ENCODE results near the gene TEX12.

TEX12 gene, protein sequence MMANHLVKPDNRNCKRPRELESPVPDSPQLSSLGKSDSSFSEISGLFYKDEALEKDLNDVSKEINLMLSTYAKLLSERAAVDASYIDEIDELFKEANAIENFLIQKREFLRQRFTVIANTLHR

DNA sequence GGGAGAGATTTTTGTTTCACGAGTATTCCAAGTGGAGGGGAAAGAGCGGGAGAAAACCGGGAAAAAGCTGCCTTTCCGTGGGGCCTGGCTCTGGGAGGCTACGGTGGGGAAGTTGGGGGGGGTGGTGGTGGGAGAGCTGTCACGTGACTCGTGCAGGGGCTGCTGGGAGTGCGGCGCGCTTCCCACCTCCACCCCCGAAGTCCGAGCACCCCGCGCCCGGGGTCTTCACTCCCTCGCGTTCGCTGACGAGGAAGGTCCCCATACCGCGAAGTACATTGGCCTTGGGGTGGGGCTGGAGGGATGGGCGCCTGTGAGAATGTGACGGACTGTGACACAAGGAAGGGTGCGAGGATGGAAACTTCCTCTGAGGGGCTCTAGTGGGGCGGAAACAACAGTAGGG, at the start of gene TEX12:
TSS of gene TEX12 (plus strand) at position 228 of the 400 bp plus-strand sequence. CDS start 1,897 bp downstream, outside the sequence.
- no peaks in the 10 kb centered on the region for H3K36me3 Mint-ChIP-seq
- ATAC-seq (no peak), DNase-seq (ENCODE audit: low spot score in 2 of 2) (no peak)
- H3K4me3 Mint-ChIP-seq, result no peak within 1 kb of the TSS
- H3K4me1 Mint-ChIP-seq, result no peaks in the 10 kb centered on the region
- no peak within 1 kb of the TSS for H3K27ac Mint-ChIP-seq
- no peaks in the 10 kb centered on the region for H3K9me3 Mint-ChIP-seq

DNA sequence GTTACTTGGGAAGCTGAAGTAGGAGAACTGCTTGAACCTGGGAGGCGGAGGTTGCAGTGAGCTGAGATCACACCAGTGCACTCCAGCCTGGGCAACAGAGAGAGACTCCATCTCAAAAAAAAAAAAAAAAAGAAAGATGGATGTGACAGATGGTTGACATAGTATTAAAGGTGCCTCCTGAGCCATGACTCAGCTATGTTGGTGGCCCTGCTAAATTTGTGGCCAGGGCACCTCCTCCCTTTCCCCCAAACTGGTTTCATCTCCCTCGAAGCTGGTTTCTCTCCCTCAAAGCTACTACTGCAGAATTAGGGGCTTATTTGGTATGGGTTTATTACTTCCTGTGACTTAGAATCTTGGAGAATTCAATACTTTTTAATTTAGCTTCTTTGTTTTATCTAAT, 49.0 kb upstream of the TEX12 start:
- DNase-seq (ENCODE audit: low spot score in 2 of 2) (no peak), ATAC-seq (peak; percentile 77)
- Mint-ChIP-seq H3K4me1 (peaks cover 7% of the 10 kb centered on the region), H3K36me3 (no peaks in the 10 kb centered on the region), H3K4me3 (no peak overlapping the region), H3K27ac (no peak overlapping the region), H3K9me3 (no peaks in the 10 kb centered on the region)

DNA sequence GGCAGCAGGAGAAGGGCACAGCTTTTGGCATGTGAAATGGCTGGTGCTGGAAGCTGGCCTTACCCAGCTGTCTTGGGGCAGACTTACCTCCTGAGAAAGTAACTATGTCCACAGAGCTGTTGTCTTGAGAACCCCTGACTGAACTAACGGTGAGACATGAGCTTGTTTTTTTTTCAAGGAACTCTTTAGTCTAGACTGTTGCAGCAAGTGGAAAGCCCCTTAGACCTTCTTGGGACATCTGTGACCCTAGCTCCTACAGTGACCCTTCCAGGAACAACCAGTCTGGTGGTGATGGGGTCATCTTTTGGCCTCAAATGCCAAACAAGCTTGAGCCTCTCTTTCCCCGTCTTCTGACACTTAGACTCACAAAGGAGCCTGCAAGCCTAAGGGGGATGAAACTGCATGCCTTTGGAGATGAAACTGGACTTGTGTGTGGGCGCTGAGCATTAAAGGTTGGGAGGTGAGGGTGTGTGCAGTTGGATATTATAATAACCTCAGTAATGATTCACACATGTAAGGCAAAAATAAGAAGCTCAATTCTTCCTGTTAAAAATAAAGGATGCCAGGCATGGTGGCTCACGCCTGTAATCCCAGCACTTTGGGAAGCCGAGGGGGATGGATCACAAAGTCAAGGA, 45.1 kb upstream of the TEX12 start:
- ATAC-seq, result no peak
- no peak for DNase-seq (ENCODE audit: low spot score in 2 of 2)
- Mint-ChIP-seq H3K4me3 (no peak overlapping the region), H3K9me3 (no peaks in the 10 kb centered on the region), H3K27ac (no peak overlapping the region), H3K36me3 (no peaks in the 10 kb centered on the region), H3K4me1 (peaks cover 7% of the 10 kb centered on the region)

DNA sequence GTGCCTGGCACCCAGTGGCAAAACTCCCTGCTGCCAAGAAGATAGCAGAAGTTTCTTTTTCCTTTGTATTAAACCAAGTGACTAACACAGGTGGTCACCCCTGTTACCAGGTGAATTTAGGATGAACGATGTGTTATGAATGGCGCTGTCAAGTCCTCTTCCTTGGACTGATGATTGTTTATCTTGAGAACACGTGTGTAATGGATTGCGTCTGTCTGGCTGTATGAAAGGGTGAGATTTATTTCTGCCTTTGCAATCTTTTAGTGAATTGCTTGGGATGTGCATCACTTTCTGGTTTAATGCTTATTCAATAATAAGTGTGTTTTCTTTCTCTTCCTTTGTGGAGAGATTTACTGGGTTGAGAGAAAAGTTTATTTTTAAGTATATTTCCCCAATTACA, 44.0 kb upstream of the TEX12 start:
- H3K4me3 Mint-ChIP-seq, result no peak overlapping the region
- H3K27ac Mint-ChIP-seq, result no peak overlapping the region
- DNase-seq (ENCODE audit: low spot score in 2 of 2) (no peak), ATAC-seq (no peak)
- peaks cover 7% of the 10 kb centered on the region for H3K4me1 Mint-ChIP-seq
- H3K9me3 Mint-ChIP-seq, result no peaks in the 10 kb centered on the region
- no peaks in the 10 kb centered on the region for H3K36me3 Mint-ChIP-seq

DNA sequence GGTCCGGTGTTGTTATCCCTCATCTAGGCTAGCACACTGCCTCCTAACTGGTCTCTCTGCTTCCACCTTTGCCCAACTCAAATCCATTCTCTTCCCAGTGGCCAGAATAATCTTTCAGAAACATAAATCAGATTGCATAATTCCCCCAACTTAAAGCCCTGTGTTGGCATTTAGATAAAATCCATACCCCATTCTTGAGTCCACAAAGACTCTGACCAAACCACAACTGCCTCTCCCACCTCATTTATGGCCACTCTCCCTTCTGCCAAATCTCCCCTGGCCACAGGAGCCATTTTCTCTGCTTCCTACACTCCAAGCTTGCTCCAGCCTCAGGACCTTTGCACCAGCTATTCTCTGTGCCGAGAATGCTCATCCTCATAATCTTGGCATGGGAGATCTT, 40.1 kb upstream of the TEX12 start:
- Mint-ChIP-seq H3K27ac (no peak overlapping the region), H3K4me3 (no peak overlapping the region), H3K36me3 (no peaks in the 10 kb centered on the region), H3K4me1 (peaks cover 5% of the 10 kb centered on the region), H3K9me3 (no peaks in the 10 kb centered on the region)
- no peak for DNase-seq (ENCODE audit: low spot score in 2 of 2)
- no peak for ATAC-seq

DNA sequence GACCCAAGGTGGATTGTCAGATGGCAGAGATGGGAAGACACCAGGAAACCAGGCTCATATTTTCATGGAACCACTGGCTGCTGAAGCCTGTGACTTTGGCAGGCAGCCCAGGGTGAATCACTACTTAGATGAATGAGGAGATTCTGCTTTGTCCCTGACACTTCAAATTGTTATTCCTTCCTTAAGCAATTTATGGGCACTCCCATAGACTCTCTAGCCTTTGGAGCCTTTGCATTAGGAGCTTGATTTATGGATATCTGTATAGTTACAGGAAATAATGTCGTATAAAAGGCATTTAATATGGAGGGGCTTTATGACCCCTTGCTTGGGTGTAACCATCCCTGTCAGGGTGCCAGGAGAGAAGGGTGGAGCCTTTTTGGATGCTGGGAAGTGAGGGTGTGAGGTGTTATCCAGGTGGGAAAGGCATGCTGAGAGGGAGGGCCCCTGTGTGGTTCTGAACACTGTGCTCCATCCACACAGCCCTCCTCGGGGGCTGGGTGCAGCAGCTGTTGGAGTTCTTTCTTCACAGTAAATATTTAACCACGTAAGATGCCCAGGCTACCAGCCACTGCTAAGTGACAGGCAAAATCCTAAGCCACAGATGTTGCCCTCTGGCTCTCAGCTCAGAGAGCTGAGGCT, 38.6 kb upstream of the TEX12 start:
- Mint-ChIP-seq H3K27ac (no peak overlapping the region), H3K4me1 (peaks cover 6% of the 10 kb centered on the region), H3K9me3 (no peaks in the 10 kb centered on the region), H3K4me3 (no peak overlapping the region), H3K36me3 (no peaks in the 10 kb centered on the region)
- DNase-seq (ENCODE audit: low spot score in 2 of 2), result no peak
- ATAC-seq, result no peak

DNA sequence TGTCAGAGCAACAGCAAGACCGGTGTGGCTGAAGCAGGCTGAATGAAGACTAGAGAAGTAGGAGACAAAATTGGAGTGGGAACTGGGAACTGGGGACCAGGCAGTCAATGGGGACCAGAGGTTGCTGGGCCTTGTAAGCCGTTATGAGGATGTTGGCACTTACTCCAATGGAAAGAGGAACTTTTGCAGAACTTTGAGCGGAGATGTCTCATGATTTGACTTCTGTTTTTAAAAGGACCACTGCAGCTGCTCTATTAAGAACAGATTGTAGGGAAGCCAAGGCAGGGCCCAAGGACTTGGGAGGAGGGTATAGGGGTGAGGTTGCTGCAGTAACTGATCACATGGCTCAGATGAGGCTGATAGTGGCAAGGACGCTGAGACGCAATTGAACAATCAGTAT, 37.5 kb upstream of the TEX12 start:
- H3K27ac Mint-ChIP-seq, result no peak overlapping the region
- no peaks in the 10 kb centered on the region for H3K9me3 Mint-ChIP-seq
- H3K36me3 Mint-ChIP-seq, result no peaks in the 10 kb centered on the region
- ATAC-seq, result no peak
- H3K4me3 Mint-ChIP-seq, result no peak overlapping the region
- DNase-seq (ENCODE audit: low spot score in 2 of 2), result no peak
- H3K4me1 Mint-ChIP-seq, result peaks cover 6% of the 10 kb centered on the region

DNA sequence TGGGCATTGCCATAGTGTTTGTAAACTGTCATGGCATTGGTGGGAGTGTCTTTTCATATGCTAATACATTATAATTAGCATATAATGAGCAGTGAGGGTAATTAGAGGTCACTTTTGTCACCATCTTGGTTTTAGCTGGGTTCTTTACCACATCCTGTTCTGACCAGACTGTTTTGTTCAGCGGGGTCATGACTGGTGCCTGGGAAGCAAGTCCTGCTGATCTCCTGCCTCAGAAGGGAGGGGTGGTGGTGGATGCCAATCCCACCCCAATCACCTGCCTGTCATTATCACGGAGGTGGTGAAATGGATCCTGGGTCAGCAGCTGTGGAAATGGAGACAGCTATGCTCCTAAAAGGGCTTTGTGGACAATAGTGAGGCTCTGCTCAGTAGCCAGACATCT, 34.4 kb upstream of the TEX12 start:
- peaks cover 6% of the 10 kb centered on the region for H3K4me1 Mint-ChIP-seq
- ATAC-seq, result no peak

DNA sequence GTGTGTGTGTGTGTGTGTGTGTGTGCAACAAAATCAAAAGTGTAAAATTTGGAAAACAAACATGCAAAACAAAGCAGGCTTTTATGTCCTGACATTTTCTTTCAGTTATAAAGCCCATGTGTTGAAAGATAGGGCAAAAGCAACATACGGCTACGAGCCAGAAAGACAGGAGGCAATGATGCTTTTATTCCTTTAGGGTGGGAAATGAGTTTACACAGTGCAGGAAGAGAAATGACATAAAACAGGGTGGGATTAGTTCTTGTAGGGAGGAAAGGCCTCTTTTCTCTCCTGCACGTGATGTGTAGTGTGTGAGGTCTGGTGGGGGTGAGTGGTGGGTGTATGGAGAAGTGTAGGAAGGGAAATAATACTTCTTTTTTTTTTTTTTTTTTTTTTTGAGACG, 32.7 kb upstream of the TEX12 start:
- no peak overlapping the region for H3K27ac Mint-ChIP-seq
- no peak for ATAC-seq
- H3K4me3 Mint-ChIP-seq, result no peak overlapping the region
- H3K36me3 Mint-ChIP-seq, result no peaks in the 10 kb centered on the region
- no peak for DNase-seq (ENCODE audit: low spot score in 2 of 2)
- peaks cover 6% of the 10 kb centered on the region for H3K4me1 Mint-ChIP-seq
- H3K9me3 Mint-ChIP-seq, result no peaks in the 10 kb centered on the region

More for the DNA sequence above, 34.4 kb upstream of the TEX12 start:
- Mint-ChIP-seq H3K36me3 (no peaks in the 10 kb centered on the region), H3K27ac (no peak overlapping the region), H3K4me3 (no peak overlapping the region), H3K9me3 (no peaks in the 10 kb centered on the region)
- no peak for DNase-seq (ENCODE audit: low spot score in 2 of 2)

DNA sequence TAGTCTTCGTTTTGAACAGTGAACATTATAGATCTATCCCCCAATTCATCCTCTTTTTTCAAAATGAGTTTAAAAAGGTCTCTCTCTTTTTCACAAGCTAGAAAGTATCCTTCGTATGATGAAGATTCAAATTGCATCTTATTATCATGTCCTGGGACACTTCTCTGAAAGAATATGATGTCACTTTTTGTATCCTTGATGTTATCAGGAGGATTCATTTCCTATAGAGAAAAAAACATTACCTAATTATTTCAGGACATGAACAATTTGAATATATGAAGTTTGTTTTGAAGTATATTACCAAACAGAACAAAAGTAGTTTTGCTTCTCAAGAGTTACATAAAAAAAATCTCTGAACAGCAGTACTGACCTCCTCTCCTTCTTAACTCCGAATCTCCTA, 23.6 kb upstream of the TEX12 start:
- no peaks in the 10 kb centered on the region for H3K4me1 Mint-ChIP-seq
- ATAC-seq, result no peak
- H3K9me3 Mint-ChIP-seq, result peaks cover 2% of the 10 kb centered on the region
- no peak for DNase-seq (ENCODE audit: low spot score in 2 of 2)
- no peak overlapping the region for H3K4me3 Mint-ChIP-seq
- no peaks in the 10 kb centered on the region for H3K36me3 Mint-ChIP-seq
- no peak overlapping the region for H3K27ac Mint-ChIP-seq

DNA sequence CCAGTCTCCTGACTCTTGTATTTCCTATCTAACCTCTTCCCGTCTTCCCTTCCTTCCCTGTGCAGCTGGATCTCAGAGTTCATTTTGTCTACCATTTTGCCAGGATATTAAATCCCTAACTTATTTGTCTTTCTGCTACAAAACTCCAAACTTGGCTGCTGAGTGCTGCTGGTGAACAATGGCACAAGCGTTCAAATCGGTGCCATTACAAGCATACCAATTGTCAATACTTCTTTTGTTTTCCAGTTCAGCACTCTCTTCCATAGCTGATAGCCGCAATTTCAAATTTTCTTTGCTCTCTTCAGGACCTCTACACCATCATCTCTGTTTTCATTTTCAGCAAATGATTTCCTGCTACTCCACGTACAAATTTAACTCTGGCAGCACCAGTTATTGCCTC, 16.7 kb upstream of the TEX12 start:
- no peaks in the 10 kb centered on the region for H3K9me3 Mint-ChIP-seq

DNA sequence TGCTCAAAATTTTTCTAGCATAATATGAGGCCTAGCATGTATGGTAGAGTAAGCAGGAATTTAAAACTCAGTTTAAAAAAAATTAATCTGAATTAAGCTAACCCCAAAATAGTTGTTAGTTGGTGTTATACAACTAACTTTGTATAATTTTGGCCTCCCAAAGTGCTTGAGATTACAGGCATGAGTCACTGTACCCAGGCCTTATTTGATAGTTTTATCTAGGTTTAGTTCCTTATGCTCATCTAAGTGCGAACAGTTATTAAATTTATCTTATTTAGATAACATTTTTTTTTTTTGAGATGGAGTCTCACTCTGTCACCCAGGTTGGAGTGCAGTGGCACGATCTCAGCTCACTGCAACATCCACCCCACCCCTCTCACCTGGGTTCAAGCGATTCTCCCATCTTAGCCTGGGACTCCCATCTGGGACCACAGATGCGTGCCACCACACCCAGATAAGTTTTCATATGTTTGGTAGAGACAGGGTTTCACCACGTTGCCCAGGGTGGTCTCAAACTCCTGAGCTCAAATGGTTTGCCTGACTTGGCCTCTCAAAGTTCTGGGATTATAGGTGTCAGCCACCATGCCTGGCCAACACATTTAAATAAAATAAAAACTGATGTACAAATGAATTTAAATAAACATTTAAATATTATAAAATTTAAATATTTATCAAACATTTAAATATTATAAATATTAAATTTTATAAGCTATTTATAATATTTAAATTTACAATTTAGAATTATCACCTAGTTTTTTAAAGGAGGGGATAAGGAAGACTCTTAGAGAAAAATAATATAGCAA, 10.8 kb upstream of the TEX12 start:
- Mint-ChIP-seq H3K9me3 (no peaks in the 10 kb centered on the region), H3K27ac (no peak overlapping the region), H3K4me1 (no peaks in the 10 kb centered on the region), H3K36me3 (no peaks in the 10 kb centered on the region), H3K4me3 (no peak overlapping the region)
- ATAC-seq (no peak), DNase-seq (ENCODE audit: low spot score in 2 of 2) (no peak)

More for the DNA sequence above, 16.7 kb upstream of the TEX12 start:
- no peak for ATAC-seq
- H3K27ac Mint-ChIP-seq, result no peak overlapping the region
- DNase-seq (ENCODE audit: low spot score in 2 of 2), result no peak
- H3K36me3 Mint-ChIP-seq, result no peaks in the 10 kb centered on the region
- no peak overlapping the region for H3K4me3 Mint-ChIP-seq
- no peaks in the 10 kb centered on the region for H3K4me1 Mint-ChIP-seq

DNA sequence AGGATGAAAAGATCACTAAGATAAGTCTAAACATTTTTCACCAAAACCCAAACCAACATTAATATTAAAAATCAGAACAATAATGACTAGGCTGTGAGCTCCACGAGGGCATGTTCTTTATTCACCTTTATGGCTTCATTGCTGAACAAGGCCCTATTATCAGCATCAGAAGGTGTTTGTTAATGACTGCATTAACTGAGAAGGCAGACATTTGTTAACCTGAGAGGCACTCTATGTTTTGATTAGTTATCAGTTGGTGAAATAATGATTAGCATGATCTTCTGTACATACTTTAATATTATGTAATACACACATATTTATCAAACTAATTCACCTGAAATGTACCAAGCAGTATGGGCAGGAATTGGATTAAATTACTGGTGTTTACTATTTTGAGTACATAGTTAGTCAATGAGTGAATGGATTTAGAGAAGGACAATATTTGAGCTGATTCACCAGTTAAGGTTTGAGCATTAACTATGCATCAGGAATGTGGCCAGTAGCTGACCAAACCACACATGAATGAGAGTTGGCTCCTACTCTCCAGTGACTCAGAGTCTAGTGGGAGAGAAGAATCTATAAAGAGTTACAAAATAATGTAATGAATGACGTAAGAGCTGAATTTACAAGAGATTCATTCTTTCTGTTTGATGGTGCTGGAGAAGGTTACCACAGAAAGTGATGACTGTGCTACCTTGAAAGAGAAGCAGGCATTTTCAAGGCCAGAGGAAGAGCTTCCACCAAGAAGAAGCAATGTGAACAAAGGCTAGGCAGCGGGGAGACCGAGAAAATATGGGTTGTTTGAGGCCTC, 10.0 kb upstream of the TEX12 start:
- Mint-ChIP-seq H3K36me3 (no peaks in the 10 kb centered on the region), H3K27ac (no peak overlapping the region), H3K9me3 (no peaks in the 10 kb centered on the region), H3K4me3 (no peak overlapping the region), H3K4me1 (no peaks in the 10 kb centered on the region)
- ATAC-seq (peak; percentile 98), DNase-seq (ENCODE audit: low spot score in 2 of 2) (no peak)

DNA sequence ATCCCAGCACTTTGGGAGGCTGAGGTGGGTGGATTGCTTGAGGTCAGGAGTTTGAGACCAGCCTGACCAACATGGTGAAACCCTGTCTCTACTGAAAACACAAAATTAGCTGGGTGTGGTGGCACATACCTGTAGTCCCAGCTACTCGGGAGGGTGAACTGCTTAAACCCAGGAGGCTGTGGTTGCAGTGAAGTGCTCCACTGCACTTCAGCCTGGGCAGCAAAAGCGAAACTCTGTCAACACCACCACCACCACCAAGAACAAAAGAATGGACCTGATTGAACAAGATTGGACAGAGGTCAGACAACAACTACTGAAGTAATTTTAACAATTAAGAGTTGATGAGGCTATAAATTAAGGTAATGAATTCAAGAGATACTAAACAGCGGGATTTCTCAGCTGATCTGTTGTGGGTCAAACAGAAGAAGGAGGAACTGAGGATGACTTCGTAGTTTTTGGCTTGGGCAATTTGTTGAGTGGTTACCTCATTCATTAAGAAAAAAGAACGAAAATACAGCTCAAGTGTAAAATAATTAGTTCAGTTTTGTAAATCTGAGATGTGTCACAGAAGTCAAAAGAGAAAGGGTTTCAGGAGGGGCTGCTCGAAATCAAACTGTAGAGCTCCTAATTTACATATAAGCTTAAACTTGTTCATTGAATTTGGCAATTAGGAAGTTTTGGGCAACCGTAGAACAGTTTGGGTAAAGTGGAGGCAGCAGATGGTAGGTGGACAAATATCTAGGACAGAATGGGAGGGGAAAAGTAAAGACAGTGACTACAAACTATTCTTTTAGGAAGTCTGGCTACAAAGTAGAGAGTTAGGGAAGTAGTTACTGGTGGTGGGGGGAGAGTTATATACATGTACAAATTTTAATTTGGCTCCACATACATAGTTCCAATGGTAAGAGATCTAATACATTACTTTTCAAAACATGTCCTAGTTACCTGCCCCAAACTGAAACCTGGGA, 7.8 kb upstream of the TEX12 start:
- H3K27ac Mint-ChIP-seq, result no peak overlapping the region
- H3K36me3 Mint-ChIP-seq, result no peaks in the 10 kb centered on the region
- no peak for DNase-seq (ENCODE audit: low spot score in 2 of 2)

More for the DNA sequence above, 7.8 kb upstream of the TEX12 start:
- no peak overlapping the region for H3K4me3 Mint-ChIP-seq
- H3K4me1 Mint-ChIP-seq, result no peaks in the 10 kb centered on the region
- no peak for ATAC-seq
- H3K9me3 Mint-ChIP-seq, result no peaks in the 10 kb centered on the region
